GM21576 (cell line): ENCODE data around the gene AMD1.
"Not testable (repeated sequence)": the region's sequence is repeated elsewhere in the genome, so short reads cannot be mapped to it uniquely, and the experiment has no call there.

Source experiments
- ATAC-seq: cut with Tn5 transposase; IDR thresholded peaks from one replicate; pipeline ENCODE4 v1.9.1; 2021; ENCODE audit warnings: mild to moderate bottlenecking, moderate library complexity; ENCODE audit not compliant: unreplicated experiment

Gene AMD1

GRCh38 chr6:110876806-110877564 lies 2.4 kb downstream of the AMD1 start:
- ATAC-seq = no peak

DNA sequence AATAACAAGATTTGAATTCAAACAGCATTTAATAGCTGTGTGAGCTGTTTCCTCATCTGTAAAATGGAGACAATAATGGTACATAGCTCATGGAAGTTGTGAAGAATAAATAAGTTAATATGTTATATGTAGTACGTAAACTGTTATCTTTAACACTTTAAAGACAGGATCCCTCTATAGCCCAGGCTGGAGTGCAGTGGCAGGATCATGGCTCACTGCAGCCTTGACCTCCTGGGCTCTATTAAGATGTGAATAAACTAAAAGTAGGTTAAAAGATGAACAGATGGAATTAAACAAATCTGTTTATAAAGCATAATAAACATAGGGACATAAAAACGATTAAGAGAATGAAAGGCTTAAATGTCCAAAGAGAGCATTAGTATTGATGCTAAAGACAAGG lies 3.0 kb downstream of the AMD1 start:
- no peak for ATAC-seq

GRCh38 chr6:110878751-110879522 lies 4.4 kb downstream of the AMD1 start:
- ATAC-seq = no peak

DNA sequence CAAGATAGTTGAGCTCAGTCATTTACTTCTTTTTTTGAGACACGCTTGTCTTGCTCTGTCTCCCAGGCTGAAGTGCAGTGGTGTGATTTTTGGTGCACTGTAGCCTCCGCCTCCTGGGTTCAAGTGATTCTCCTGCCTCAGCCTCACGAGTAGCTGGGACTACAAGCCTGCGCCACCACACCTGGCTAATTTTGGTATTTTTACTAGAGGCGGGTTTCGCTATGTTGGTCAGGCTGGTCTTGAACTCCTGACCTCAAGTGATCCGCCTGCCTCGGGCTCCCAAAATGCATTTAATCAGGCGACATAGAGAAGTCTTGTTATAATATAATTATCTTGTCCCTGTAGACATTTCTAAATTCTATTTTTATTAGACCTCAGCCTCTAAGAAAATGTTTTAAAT lies 6.1 kb downstream of the AMD1 start:
- no peak for ATAC-seq

GRCh38 chr6:110881546-110882273 lies 7.1 kb downstream of the AMD1 start:
- ATAC-seq = no peak

DNA sequence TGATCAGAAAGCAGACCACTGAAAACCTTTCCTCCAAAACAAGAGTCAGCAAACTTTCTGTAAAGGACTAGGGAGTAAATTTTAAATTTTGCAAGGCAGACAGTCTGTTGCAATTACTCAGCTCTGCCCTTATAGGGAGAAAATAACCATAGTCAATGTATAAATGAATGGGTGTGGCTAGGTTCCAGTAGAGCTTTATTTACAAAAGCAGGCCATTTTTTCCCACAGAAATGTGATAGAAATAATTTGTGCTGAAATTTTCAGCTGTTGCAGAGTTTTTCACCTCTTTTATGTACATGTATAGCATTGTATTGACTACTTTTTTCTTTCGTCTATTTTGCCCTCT lies 7.7 kb downstream of the AMD1 start:
- ATAC-seq = no peak

GRCh38 chr6:110882824-110883554 lies 8.4 kb downstream of the AMD1 start:
- ATAC-seq = no peak

- no peak for ATAC-seq
Measured at GRCh38 chr6:110884321-110884720, 9.7 kb downstream of the AMD1 start.

DNA sequence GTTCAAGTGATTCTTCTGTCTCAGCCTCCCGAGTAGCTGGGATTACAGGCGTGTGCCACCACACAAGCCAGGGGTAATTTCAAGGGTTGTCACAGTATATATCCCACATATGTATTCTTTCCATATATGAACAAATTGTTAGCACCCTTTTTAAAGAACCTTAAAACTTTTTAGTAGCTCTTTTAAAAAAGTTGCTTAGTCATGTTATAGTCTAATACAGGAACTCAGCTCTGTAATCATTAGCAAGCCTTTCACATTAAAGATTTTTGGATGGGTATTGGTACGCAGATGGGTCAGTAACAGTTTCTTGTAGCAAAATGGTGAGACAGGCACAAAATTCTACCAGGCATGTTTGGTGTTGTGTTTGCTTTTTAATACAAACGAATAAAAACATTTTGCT lies 10.9 kb downstream of the AMD1 start:
- ATAC-seq = no peak

DNA sequence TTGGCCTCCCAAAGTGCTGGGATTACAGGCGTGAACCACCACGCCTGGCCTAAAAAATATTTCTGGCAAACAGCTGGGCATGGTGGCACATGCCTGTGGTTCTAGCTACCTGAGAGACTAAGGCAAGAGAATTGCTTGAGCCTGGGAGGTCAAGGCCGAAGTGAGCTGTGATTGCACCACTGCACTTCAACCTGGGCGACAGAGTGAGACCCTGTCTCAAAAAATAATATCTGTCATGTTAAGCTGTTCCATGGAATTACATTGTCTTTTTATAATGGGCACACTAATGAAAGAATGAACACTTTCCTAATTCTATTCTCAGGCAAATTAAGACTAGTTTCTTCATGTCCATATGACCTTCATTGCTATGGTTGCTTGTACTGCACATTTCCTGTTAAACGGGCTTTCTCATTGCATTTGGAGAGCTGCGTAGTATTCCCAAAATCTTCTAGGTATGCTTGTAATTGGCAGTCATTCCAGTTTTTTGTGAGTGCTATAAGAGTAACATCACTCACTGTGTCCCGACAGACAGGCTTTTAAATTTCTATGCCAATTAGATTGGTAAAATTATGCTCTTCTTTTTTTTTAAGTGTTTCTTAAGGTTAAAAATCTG lies 12.1 kb downstream of the AMD1 start:
- no peak for ATAC-seq

DNA sequence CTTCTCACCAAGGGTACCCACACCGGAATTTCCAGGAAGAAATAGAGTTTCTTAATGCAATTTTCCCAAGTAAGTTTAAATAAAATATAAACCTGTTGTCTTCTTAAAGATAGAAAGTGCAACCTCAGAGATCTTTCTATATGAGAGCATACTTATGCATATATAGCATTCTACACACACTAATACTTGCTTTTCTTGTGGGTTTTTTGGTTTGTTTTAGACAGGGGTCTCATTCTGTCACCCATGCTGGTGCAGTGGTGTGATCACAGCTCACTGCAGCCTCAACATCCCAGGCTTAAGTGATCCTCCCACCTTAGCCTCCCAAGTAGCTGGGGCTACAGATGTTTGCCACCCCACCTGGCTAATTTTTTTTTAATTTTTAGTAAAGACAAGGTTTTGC lies 15.7 kb downstream of the AMD1 start:
- no peak for ATAC-seq

DNA sequence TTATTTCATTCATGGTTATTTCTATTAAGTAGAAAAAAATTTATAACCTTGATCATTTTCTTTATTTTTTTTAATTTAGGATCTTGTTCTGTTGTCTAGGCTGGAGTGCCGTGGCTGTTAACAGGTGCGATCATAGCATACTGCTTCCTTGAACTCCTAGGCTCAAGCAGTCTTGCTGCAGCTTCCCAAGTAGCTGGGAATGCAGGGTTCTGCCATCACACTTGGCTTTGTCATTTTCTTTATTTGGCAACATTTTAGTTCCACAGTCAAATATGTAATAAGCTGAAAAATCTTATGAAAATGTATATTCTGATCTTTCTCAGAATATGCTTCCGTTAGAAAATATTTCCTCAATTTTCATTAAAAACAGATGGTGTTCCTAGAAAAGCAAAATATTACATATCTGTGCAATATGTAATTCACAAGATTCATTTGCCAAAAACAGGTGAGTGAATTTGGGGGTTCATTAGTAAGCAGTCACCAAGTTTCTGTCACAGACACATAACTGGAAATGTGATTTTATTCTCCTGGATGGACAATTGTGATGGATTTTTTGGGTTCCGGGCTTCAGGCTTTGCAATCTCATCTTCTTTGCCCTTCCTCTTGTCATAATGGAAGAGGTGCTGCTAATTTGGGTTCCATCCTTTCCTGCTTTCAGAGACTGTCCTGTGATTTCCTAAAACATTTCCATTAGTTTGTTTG lies 21.5 kb downstream of the AMD1 start:
- ATAC-seq = no peak

DNA sequence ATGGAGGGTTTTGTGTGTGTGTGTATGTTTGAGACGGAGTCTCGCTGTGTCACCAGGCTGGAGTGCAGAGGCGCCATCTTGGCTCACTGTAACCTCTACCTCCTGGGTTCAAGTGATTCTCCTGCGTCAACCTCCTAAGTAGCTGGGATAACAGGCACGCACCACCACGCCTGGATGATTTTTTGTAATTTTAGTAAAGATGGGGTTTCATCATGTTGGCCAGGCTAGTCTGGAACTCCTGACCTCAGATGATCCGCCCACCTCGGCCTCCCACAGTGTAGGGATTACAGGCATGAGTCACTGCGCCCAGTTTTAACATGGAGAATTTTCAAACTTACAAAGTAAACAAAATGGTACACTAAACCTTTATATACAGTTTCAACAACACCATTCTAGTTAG lies 22.8 kb downstream of the AMD1 start:
- ATAC-seq = no peak

DNA sequence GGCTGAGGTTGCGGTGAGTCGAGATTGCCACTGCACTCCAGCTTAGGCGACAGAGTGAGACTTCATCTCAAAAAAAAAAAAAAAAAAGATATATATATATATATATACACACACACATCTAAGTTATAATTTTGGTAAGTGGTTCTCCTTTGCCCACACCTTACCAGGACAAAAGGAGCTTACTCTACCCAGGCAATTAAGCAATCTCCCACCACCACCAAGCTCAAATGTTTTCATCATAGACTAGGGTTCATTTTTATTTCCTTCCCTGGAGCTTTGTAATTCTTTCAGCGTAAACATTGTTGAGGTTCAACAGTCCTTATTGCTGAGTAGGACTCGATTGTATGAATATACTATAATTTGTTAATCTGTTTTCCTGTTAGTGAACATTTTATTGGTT lies 23.5 kb downstream of the AMD1 start:
- ATAC-seq = no peak

DNA sequence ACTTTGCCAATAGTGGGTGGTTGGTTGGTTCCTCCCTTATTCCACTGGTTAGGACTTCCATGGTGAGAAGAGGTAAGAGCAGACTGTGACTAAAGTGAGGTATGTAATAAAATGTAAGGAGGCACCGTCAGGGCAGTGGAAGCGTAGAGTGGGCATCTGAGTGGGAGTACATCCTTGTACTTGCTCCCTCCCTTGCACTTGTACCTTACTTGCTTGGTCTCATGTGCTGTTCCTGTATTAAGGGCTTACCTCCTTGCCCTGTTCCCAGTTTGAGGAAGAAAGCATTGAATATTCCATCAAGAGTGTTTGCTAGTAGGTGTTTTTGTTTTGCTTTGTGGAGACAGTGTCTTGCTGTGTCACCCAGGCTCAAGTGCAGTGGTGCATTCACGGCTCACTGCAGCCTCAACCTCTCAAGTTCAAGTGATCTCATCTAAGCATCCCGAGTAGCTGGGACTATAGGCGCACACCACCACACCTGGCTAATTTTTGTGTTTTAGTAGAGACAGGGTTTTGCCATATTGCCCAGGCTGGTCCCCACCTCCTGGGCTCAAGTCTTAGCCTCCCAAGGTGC lies 25.5 kb downstream of the AMD1 start:
- no peak for ATAC-seq

GRCh38 chr6:110901601-110902000 lies 27.0 kb downstream of the AMD1 start:
- not testable (repeated sequence) for ATAC-seq

DNA sequence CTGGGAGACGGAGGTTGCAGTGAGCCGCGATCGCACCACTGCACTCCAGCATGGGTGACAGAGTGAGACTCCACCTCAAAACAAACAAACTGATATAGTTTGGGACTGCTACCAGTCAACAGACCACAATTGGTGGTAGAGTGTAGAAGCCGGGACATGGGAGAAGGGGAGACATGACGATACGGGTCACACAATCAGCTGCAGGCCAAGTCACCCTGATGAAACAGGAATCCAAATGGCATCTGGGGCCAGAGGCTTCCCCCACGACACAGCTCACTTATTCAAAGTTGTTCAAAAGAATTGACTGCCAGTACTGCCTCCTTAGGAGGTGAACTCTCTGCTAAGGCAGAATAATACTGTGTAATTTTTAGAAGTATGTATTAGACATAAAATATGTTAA lies 27.5 kb downstream of the AMD1 start:
- no peak for ATAC-seq

DNA sequence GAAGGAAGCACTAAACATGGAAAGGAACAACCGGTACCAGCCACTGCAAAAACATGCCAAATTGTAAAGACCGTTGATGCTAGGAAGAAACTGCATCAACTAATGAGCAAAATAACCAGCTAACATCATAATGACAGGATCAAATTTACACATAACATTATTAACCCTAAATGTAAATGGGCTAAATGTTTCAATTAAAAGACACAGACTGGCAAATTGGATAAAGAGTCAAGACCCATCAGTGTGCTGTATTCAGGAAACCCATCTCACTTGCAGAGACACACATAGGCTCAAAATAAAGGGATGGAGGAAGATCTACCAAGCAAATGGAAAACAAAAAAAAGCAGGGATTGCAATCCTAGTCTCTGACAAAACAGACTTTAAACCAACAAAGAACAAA lies 31.7 kb downstream of the AMD1 start:
- ATAC-seq = not testable (repeated sequence)

DNA sequence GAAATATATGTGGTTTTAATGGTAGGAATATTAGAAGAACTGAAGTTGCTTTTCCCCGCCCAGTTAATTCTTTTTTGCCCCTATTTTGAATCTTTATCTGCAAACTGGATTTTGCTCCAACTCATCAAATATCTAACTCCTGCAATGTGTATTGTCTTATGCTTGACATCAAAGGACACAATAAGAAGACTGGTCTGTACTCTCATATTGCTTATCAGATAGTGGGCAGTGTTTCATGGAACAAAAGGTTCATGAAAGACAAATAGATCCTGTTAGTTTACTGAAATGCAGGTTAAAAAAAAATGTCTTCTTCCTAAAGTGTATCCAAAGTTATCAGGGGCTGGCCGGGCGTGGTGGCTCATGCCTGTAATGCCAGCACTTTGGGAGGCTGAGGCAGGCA lies 56.2 kb downstream of the AMD1 start:
- no peak for ATAC-seq

DNA sequence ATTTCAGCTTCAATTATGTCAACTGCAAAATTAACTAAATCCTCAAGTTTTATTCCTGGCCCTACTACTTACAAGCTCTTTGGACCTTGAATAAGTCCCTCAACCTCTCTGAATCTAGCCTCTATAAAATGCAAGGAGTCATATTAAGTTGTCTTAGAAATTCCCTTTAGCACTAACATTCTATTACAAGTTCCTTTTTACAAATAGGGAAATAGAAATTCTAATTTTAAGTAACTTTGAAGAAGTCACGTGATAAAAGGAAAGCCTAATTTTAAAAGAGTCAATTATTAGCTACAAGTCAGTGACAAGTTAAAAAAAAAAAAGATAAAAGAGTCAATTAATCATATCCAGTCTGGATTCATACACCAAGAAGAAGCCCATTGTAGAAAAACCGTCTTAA lies 59.3 kb downstream of the AMD1 start:
- no peak for ATAC-seq
